Panc1 (cell line): ENCODE data around the gene ARID1A.
A peak's percentile ranks its signal among the peaks of the same experiment; 100 is the strongest.

Experiments
- CTCF ChIP-seq: fragments of 450-650 bp; IDR thresholded peaks from 2 replicates; pipeline ENCODE4 v1.5.1; 2017; ENCODE audit warnings: mild to moderate bottlenecking
- POLR2AphosphoS5 ChIP-seq: IDR thresholded peaks from 2 replicates; pipeline ENCODE4 v1.6.1; 2012; ENCODE audit warnings: mild to moderate bottlenecking, low read depth, low read length, moderate library complexity
- REST ChIP-seq, 2 experiments: IDR thresholded peaks; 2 replicates each; pipeline ENCODE4 v1.6.1; 2011 to 2012; ENCODE audit warnings: low read depth in 2 of 2, control low read depth in 1 of 2, low read length in 1 of 2, mild to moderate bottlenecking in 1 of 2, moderate library complexity in 1 of 2; ENCODE audit not compliant: insufficient read depth in 1 of 2

DNA sequence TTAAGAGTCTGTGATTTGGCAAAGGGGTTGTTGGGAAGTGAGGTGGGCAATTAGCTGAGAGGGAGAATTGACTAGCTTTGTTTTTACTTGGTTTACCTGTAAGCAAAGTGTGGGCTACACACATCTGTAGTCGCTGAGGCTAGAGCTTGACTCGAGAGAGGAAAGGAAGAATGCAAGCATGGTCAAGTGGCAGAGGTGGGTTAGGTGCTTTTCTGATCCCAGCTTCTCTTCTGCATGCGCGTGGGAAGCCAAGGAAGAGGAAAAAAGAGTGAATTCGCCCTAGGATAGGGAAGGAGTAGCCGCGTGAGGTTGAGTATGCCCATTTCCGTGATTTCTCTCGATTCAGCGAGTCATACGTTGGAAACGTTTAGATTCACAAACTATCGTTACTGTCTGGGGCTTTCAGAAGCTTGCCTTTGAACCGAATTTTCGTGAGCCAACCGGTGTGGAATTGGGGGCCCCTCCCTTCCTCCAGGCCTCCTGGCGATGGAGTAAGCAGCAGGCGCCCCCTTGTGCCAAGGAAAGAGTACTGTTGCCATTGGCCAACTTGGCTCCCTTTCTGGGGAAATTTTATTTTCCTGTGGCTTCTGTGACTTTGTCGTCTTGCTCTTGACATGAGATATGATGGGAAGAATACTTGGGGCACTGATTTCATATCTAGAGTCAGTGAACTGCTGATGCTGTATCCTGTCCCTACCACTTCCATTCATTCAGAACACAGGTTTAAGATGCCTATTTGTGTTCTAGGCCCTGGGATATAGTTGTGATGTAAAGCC, 93.2 kb downstream of the ARID1A start:
- TF ChIP-seq CTCF (peak; percentile 96), POLR2AphosphoS5 (peak; percentile 53; the same call in 1 of the 2 replicates), REST (IDR thresholded peaks at IDR 0.05; ENCODE audit: insufficient read depth in 1 of 2, low read depth in 2 of 2, low read length in 1 of 2) (no peak)
